GM21576 (cell line): Measurements from ENCODE around the gene DNM1L.
"Not testable (repeated sequence)": the region's sequence is repeated elsewhere in the genome, so short reads cannot be mapped to it uniquely, and the experiment has no call there.

ENCODE experiments used
- ATAC-seq: cut with Tn5 transposase; IDR thresholded peaks from one replicate; pipeline ENCODE4 v1.9.1; 2021; ENCODE audit warnings: mild to moderate bottlenecking, moderate library complexity; ENCODE audit not compliant: unreplicated experiment

Gene DNM1L

DNA sequence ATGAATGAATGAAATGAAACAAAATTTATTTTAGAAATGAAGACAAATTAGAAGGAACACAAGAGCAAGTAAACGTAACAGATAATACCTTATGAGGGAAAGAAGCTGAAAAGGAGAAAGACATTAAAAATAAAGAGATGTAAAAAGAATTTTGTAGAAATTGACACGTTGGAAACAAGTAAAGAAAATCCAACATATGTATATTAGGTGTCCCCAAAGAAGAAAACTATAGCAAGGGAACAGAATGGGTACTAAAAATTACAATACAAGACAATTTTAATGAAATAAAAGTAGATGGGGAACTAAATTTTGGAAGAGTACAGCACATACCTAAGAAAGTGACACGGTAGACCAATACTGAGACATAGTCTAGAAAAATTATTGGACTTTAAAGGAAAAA lies 16.7 kb downstream of the DNM1L start:
- no peak for ATAC-seq

GRCh38 chr12:32697445-32697844 lies 18.3 kb downstream of the DNM1L start:
- no peak for ATAC-seq

GRCh38 chr12:32698285-32698684 lies 19.2 kb downstream of the DNM1L start:
- no peak for ATAC-seq

- ATAC-seq: not testable (repeated sequence)
These were observed 20.3 kb downstream of the DNM1L start for GRCh38 chr12:32699437-32699836.

DNA sequence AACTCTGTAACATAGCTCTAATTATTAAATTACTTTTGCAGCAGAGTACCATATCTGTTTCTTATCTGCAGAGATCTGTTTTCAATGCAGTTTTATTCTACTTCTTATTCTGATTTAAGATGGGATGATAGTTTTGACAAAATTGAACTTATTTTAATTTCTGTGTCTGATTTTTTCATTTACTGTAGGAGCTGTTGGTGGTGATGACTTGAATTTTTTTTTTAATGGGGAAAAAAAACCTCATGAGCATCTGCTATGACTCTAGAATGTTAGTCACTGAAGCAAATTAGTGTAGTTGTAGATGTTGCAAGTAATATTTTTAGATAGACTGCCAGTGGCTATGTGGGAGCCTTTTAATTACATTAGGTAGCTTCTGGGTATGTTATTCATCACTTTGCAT lies 23.4 kb downstream of the DNM1L start:
- ATAC-seq: no peak

- ATAC-seq: no peak
These were observed 23.8 kb downstream of the DNM1L start for GRCh38 chr12:32702946-32703345.

DNA sequence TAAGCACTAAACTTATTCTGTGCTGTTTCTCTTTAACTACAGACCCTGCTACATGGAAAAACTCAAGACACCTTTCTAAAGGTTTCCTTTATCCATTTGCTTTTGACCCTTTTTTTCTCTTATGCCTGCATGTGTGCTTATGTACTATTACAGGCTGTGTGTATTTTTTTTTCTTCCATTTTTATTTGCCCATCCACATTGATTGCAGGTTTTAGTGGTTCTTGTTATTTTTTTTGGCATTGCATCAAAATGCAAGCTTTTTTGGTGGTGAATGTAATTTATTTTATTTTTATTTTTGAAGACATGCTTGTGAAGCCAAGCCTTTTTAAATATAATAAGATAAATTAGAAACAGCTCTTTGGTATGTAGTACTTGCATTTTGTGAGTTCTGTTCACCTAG lies 26.7 kb downstream of the DNM1L start:
- no peak for ATAC-seq

DNA sequence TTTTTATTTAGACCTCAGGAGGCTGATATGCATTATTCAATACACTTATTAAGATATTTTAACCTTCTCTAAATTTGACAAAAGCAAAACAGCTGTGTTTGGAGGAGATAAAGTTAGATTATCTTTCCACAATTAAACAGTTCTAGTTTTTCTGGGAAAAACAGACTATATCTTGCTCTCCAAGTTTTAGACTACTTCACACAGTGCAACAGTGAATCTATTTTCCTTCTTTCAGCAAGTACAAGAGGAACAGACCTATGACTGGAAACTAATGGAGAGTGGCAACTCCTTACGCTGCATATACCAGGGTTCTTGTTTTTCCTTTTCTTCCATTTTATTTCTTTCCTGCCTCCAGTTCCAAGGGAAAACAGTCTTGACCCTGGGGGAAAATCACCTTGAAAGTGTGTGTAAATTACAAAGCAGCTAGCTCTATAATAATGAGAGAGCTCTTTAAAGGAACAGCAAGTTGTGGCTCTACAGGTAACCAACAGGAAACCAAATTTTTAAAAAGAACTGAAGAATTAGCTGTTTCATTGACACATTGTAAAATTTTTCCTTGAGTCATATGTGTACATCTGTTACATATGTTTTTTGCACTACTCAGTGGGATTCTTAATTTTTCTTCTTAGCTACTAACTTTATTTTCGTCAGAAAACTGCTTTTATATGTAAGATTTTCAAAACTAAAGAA lies 27.4 kb downstream of the DNM1L start:
- ATAC-seq: no peak

DNA sequence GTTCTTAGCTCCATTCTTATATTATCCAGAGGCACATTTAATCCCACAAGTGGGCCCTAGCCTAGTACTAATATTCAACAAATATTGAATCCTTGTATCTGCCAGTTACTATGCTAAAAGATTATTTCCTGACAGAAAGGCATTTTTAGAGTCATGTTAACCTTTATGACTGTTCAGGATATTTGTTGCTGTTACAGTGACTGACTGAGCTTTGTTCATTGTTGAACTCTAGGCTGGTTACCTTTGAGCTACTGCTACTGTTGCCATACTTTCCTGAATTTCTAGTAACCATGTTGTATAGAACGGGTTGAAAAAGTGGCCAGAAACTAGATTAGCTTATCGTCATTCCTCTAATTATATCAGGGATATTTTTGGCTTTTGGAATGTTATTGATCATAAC lies 29.8 kb downstream of the DNM1L start:
- ATAC-seq: no peak

DNA sequence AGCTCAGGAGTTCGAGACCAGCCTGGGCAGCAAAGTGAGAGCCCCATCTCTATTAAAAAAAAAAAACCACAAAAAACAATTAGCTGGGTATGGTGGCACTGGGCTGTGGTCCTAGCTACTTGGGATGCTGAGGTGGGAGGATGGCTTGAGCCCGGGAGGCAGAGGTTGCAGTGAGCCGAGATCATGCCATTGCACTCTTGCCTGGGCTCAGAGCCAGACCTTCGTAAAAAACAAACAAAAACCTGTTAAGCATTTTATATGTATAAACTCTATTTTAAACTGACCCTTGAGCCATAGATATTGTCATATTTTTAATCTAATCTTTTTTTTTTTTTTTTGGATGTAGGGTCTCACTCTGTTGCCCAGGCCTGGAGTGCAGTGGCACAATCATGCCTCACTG lies 35.7 kb downstream of the DNM1L start:
- no peak for ATAC-seq

DNA sequence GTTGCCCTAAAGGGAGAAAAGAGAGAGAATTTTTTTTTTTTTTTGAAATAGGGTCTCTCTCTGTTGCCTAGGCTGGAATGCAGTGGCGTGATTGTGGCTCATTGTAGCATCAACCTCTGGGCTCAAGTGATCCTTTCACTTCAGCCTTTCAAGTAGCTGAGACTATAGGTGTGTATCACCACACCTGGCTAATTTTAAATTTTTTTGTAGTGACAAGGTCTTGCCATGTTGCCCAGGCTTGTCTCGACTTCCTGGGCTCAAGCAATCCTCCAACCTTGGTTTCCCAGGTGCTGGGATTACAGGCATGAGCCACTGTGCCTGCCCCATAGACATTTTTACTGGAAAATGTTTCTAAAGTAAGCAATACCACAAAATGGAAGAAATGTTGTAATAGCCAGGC lies 39.8 kb downstream of the DNM1L start:
- no peak for ATAC-seq

- not testable (repeated sequence) for ATAC-seq
These were observed 46.2 kb downstream of the DNM1L start for GRCh38 chr12:32725308-32725707.

DNA sequence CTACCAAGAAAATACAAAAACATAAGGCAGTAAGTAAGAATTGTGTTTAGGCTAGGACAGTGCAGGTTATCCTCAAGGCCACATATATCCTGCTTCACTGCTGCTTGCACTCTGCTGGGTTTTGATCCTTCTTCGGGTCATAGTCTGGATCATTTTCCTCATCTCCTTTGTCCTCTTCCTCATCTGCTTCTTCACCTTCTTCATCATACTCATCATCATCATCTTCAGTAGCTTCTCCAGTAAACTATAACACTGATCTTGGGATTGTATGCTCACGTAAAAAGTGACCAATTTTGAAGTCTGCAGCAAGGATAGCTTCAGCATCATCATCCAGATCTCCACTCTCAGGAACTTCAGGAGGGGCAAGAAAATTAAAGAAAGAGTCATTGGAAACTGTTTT lies 47.2 kb downstream of the DNM1L start:
- no peak for ATAC-seq

- no peak for ATAC-seq
These were observed 48.1 kb downstream of the DNM1L start for GRCh38 chr12:32727237-32727636.

- no peak for ATAC-seq
These were observed 55.9 kb downstream of the DNM1L start for GRCh38 chr12:32734952-32735351.

DNA sequence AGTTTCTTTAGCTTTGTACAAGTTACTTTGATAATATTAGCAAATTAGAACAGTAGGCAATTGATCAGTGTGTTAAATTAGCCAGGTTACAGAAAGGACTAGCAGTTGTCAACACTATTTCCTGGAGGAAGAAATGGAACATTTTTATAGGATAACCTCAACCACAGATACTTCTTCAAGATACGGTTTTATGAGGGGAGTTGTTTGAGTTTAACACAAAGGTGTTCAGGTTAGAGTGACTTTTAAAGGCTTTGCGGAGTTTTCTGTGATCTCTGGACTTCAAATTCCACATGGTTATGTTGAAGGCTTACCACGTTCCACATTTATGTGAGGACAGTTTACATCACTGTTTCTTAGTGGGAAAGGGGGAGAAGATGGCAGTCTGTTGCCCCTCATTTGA lies 57.3 kb downstream of the DNM1L start:
- no peak for ATAC-seq

DNA sequence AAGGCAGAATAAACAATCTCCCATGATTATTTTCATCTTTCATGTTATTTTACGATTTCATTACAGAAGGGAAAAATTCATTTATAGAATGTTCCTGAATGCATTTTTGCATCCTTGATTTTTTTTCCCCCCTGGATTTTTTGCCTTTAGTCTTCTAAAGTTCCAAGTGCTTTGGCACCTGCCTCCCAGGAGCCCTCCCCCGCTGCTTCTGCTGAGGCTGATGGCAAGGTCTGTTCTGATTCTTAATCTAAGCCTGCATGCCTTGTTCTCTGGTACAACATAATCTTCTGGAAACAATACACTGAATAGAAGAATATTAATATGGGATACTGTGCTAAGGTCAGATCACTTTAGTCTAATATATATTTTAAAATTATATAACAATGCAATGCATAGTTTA lies 58.6 kb downstream of the DNM1L start:
- no peak for ATAC-seq

- ATAC-seq: no peak
These were observed 60.2 kb downstream of the DNM1L start for GRCh38 chr12:32739279-32739678.

- no peak for ATAC-seq
These were observed 63.0 kb downstream of the DNM1L start for GRCh38 chr12:32742133-32742532.

DNA sequence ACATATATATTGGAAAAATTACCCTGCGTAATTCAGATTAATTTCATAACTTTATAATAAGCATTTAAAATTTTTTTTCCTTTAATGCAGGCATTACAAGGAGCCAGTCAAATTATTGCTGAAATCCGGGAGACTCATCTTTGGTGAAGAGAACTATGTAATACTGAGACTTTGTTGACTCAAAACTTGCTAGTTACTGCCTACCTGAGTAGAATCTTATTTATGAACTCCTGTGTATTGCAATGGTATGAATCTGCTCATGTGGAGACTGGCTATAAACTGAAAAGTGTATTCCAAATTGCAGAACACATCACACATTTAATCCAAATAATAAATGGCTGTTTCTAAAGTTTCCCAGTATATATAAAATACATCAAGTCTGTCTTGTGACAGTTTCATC lies 64.2 kb downstream of the DNM1L start:
- ATAC-seq: no peak

GRCh38 chr12:32753605-32754004 lies 74.5 kb downstream of the DNM1L start:
- ATAC-seq: no peak

GRCh38 chr12:32754111-32754510 lies 75.0 kb downstream of the DNM1L start:
- no peak for ATAC-seq

GRCh38 chr12:32755051-32755653 lies 76.1 kb downstream of the DNM1L start:
- peak; percentile 74 for ATAC-seq
